Epithelial cell of esophagus (primary cell): ENCODE results near the gene ACTR3C.

Source experiments
- DNase-seq: peaks from one replicate; pipeline ENCODE4 v3.0.0; 2010; ENCODE audit warnings: low read depth
- H3K4me3 ChIP-seq: 2 replicates; pipeline ENCODE4 v1.5.1; 2011; ENCODE audit warnings: mild to moderate bottlenecking, low read length, control low read depth
- TF ChIP-seq, protein P1 (sequence below): IDR thresholded peaks from 2 replicates; pipeline ENCODE4 v1.5.1; 2011; ENCODE audit warnings: low read depth, mild to moderate bottlenecking, low read length, control low read depth, inconsistent platforms; ENCODE audit not compliant: insufficient read depth; ENCODE audit errors: missing control alignments

The ACTR3C gene

GRCh38 chr7:150358433-150358832 is 35.1 kb upstream of the ACTR3C start:
- no peak for DNase-seq
- TF ChIP-seq, protein P1, sequence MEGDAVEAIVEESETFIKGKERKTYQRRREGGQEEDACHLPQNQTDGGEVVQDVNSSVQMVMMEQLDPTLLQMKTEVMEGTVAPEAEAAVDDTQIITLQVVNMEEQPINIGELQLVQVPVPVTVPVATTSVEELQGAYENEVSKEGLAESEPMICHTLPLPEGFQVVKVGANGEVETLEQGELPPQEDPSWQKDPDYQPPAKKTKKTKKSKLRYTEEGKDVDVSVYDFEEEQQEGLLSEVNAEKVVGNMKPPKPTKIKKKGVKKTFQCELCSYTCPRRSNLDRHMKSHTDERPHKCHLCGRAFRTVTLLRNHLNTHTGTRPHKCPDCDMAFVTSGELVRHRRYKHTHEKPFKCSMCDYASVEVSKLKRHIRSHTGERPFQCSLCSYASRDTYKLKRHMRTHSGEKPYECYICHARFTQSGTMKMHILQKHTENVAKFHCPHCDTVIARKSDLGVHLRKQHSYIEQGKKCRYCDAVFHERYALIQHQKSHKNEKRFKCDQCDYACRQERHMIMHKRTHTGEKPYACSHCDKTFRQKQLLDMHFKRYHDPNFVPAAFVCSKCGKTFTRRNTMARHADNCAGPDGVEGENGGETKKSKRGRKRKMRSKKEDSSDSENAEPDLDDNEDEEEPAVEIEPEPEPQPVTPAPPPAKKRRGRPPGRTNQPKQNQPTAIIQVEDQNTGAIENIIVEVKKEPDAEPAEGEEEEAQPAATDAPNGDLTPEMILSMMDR: no peak
- H3K4me3 ChIP-seq: no peak overlapping the region

DNA sequence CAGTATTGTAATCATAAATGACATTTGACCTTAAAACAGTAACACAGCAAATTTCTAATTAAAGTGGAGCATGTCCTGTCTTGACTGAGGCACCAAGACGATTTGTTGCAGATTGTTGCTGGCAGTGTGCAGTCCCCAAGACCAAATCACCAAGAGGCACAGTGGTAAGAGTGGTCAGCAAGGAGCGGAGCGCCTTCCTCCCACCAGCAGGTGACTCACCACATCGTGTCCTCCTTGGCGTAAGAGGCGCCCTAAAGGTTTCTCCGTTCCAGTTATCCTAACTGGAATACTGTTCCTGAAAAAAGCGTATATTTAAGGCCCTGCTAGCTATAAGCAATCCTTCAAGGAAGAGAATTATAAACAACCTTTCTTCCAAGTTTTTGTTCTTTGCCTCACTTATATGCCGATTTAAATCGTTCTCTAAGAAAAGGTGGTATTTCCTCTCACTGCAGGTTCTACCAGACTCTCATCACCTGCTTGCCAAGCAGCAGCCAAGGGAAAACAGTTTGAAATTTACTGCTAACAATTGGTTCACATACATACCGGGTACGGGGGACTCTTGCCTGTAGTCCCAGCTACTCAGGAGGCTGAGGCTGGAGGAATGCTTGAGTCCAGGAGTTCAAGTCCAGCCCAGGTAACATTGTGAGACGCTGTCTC is 34.6 kb upstream of the ACTR3C start:
- TF ChIP-seq, protein P1: no peak
- H3K4me3 ChIP-seq: no peak overlapping the region
- DNase-seq: peak; percentile 30

DNA sequence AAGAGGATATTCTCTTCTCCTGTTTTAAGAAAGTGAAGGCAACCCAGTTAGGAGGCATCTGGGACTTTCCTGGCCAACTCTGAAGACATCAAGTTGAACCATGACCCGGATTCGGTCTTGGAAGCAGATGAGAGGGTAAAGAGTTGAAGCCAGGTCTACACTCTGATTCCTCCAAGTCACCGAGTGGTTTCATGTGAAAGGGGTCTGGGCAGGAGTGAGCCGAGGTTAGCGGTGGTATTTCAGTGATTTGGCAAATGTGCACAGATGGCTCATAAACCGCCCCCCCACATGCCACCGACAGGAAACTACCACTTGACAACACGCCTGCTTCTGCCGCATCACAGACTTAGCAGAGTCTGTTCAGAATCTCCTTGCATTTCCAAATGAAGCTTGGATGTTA is 33.9 kb upstream of the ACTR3C start:
- no peak overlapping the region for H3K4me3 ChIP-seq
- no peak for DNase-seq
- TF ChIP-seq, protein P1: no peak

DNA sequence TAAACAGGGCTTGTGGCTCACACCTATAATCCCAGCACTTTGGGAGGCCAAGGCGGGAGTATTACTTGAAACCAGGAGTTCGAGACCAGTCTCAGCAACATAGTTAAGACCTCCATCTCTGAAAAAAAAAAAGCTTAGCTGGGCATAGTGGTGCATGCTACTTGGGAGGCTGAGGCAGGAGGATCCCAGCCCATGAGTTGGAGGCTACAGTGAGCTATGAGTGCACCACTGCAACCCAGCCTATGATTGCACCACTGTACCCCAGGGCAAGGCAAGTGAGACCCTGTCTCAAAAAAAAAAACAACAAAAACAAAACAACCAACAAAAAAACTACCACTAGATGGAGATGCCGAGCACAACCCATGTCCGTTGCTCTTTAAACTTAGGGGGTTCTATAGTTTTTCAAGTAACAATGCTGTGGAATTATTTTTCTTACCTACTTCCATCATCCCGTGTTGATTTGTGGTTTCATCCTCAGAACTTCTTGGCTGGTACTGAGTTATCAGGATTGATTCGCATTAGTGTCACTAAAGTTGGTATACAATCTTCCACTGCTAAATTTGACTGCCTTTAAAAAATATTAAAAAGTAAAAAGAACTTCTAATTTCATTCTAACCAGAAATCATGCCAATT is 33.0 kb upstream of the ACTR3C start:
- TF ChIP-seq, protein P1: peak; percentile 69
- DNase-seq: peak; percentile 31
- H3K4me3 ChIP-seq: no peak overlapping the region

DNA sequence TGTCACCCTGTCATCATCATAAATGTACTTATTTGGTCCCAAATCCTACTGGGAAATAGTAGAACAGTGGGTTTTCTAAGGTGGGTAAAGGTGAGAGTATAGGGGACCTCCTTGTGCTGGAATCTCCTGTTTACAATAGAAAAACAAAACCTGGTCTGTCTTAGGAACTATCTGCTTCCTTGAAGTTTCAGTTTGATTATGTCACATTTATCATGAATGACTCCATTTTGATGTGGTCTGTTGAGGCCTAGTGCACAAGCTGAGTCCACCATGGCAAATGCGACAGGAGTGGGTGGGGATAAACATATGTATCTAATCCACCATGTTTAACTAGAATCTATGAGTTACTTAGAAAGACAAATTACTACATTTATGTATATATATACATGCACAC is 32.3 kb upstream of the ACTR3C start:
- no peak for DNase-seq
- TF ChIP-seq, protein P1: no peak
- H3K4me3 ChIP-seq: no peak overlapping the region

DNA sequence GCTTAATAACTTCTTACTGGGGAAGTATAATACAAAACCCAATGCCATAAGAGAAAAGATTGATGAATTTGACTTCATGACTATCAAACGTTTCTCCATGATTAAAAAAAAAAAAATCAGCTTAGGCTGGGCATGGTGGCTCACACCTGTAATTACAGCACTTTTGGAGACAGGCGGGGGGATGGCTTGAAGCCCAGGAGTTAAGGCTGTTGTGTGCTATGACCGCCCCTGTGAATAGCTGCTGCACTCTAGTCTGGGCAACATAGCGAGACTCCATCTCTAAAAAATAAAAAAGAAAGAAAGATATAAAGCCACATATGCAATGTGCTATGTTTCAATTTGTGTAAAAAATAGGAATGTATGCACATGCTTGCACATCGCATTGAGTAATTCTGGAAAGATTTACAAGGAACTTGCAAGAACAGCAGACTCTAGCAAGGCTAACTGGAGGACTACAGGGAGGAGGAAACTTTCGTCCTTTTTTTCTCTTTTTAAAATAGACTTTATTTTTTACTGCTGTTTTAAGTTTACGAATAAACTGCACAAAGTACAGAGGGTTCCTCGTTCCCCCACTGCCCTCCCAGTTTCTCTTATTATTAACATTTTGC is 28.3 kb upstream of the ACTR3C start:
- TF ChIP-seq, protein P1: no peak
- no peak overlapping the region for H3K4me3 ChIP-seq
- DNase-seq: no peak
